GM19351 (cell line): Measurements from ENCODE around the gene AIPL1.

ENCODE experiments used
- ATAC-seq: cut with Tn5 transposase; IDR thresholded peaks from one replicate; pipeline ENCODE4 v1.9.1; 2021; ENCODE audit warnings: mild to moderate bottlenecking, moderate library complexity; ENCODE audit not compliant: unreplicated experiment

AIPL1 gene

GRCh38 chr17:6450926-6451832 lies 16.3 kb upstream of the AIPL1 start:
- no peak for ATAC-seq

GRCh38 chr17:6449307-6449706 lies 14.4 kb upstream of the AIPL1 start:
- no peak for ATAC-seq

DNA sequence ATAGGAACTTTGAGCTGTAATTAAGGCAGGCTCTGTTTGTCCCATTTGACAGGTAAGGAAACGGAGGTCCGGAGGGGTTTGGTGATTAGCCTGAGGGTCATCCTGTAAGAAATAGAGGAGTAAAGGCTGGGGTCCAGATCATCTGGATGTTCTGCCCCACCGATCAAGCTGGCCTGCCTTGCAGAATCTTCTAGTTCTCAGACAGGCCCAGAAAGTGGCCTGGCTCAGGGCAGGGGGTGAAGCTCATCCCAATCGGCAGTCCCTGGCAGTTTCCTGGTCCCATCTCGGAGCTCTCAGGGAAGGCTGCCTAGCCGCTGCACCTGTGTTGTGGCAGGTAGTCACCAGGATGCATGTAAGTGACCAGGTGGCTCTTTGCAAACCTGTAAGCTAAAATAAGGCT lies 13.6 kb upstream of the AIPL1 start:
- ATAC-seq: no peak

GRCh38 chr17:6446516-6447100 lies 11.7 kb upstream of the AIPL1 start:
- ATAC-seq: no peak

- ATAC-seq: no peak
These were observed 9.8 kb upstream of the AIPL1 start for GRCh38 chr17:6444571-6445335.

DNA sequence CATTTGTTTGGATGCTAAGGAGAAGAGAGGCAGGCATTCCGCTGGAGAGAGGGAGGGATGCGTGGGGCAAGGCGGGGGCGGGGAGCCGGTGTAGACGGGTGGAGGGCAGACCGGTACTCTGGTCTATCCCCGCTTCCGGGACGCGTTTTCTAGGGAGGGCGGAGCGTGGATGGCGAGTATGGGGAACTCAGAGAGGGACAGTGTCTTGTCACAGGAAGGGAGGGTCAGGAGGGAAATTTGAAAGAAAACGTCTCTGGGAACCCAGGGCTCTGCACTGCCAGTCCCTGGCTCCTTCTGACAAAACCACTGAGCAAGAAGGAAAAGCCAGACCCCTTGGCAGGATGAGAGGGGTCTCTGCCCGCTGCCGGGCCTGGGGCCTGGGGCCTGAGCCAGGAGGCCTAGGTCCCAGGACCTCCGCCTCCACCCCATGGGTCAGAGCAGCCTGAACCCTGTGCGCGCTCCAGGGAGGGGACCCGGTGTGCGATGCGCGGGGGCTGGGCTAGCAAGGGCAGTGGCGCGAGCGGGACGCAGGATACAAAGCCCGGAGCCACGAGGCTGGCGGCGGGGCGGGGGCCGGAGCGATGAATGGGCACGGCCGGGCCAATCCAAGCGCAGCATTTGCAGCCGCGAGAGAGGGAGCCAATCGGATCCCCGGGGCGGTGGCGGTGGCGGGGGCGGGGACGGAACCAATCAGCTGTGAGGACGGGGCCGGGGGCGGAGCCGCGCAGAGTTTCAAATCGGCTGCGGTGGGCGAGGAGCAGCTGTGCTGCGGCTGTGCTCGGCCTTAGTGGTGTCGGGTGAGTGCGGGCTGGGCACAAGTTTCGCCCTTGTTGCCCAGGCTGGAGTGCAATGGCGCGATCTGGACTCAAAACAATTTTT lies 9.0 kb upstream of the AIPL1 start, which contains the start of gene PIMREG:
TSS of gene PIMREG (plus strand) at position 764 of the 879 bp plus-strand sequence. CDS start 656 bp downstream, outside the sequence.
- ATAC-seq: peak; percentile 93

GRCh38 chr17:6442775-6443174 lies 7.9 kb upstream of the AIPL1 start:
- no peak for ATAC-seq

DNA sequence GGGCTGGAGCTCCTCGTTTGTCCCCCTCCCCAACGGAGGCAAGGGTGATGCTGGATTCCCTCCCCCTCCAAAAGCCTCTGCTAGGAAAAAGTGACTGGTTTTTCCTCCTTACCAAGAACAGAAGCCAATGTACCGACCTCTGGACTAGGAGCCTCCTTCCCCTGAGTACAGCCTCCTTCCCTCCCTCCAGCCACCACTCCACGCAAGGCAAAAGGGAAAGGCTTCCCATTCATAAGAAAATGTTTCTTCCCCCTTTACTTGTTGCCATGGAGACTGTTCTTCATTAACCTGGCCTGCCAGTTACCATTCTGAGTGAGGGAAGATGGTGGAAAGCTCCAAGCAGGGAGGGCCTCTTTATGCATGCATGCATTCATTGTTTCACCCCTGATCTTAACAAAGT lies 5.0 kb upstream of the AIPL1 start:
- no peak for ATAC-seq

DNA sequence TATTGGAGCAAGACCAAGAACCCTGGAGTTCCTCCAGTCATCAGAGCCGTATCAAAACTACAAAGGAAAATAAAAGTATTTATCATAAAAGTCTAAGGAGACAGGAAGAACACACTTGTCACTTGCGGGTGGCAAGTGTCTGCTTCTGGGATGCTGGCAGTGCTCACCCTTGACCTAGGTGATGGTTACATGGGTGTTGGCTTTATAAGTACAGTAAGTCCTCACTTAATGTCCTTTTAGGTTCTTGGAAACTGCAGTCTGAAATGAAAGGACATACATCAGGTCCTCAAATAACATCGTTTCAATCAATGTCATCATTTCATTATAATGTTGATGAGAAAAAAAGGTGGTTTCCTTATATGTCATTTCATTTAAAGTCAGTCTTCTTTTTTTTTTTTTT lies 3.0 kb upstream of the AIPL1 start:
- ATAC-seq: no peak

- no peak for ATAC-seq
These were observed 2.5 kb upstream of the AIPL1 start for GRCh38 chr17:6437466-6437865.

DNA sequence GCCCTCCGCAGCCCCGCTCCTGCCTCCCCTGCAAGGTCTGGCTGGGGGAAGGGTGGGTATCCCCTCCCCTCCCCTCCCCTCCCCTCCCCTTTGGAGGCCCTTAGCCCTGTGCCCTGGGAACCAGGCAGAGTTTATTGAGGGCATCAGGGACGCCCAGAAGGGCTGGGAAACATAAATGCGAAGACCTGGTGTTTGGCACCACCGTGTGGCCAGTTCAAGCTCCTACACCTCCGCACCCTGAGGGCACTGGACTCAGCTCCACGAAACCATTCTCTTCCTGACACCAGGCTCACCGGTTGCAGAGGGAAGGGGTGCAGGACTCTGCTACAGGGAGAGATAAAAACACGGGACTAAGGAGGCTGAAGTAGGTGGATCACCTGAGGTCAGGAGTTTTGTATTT lies 1.0 kb upstream of the AIPL1 start:
- ATAC-seq: peak; percentile 62

- ATAC-seq: no peak
These were observed 4.2 kb downstream of the AIPL1 start for GRCh38 chr17:6430769-6431168.

- ATAC-seq: no peak
These were observed 5.7 kb downstream of the AIPL1 start for GRCh38 chr17:6429266-6429665.

DNA sequence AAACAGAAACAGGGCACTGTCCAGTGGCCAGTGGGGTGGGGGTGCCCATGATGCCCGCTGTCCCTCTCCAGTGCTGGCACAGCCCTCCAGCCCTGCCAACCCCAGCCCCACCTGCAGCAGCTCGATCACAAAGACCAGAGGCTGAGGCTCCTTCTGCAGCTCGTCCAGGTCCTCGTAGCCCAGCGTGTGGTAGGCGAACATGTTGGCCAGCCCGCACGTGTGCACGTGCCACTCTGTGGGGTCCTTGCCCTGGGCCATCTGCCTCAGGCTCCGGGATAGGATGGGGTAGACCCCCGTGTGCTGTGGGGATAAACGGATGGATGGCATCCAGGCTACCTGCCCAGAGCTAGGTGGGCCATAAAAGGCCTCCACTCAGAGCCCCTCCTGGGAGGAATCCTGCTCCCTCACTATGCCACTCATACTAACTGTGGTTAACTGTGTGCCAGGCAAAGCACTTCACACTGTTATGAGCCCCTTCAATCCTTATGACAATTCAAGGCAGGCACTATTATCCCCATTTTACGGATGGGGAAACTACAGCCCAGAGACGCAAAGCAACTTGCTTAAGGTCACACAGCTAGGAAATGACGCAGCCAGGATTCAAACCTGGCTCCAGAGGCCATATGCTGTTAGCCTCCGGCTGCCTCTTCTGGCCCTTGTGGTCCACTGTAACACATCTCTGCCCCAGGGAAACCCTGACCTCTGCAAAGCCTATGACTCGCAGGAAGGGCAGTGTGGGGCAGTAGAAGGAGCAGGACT lies 6.5 kb downstream of the AIPL1 start:
- ATAC-seq: no peak

DNA sequence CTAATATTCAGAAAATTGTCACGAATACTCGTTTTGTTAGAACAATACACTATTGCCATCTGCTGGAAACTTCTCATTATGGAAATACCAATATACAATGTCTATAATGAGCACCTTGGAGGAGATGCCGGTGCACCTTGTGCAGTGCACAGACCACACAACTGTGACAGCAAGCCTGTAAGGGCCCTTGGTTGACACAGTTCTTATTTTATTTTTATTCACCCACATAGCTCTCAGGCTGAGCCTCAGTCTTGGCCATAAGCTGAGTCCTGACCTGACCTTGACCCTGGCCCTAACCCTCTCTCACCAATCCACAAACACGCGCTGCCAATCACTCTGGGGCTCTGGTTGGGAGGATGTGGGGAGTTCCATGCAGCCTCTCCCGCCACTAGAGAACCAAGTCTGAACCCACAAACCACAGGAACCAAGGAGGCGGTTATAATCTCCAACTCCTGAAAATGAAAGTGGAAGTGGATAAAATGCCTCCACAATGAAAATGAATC lies 7.6 kb downstream of the AIPL1 start:
- peak; percentile 44 for ATAC-seq

GRCh38 chr17:6426356-6427101 lies 8.4 kb downstream of the AIPL1 start:
- no peak for ATAC-seq

DNA sequence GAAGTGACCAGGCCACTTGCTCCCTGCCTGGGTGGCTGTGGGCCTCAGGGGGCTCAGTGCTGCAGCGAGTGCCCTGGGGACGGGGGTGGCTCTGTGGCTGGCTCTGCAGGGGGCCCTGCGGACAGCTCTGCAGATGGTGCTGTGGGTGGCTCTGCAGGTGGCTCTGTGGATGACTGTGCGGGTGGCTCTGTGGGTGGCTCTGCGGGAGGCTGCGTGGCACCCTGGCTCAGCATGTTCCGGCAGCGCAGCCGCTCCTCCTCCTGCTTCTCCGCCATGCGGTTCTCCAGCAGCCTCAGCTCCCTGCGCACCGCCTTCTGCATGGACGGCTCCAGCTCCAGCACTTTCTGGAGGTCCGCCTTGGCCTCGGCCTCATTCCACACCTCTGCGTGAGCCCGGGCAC lies 9.5 kb downstream of the AIPL1 start:
- ATAC-seq: no peak

DNA sequence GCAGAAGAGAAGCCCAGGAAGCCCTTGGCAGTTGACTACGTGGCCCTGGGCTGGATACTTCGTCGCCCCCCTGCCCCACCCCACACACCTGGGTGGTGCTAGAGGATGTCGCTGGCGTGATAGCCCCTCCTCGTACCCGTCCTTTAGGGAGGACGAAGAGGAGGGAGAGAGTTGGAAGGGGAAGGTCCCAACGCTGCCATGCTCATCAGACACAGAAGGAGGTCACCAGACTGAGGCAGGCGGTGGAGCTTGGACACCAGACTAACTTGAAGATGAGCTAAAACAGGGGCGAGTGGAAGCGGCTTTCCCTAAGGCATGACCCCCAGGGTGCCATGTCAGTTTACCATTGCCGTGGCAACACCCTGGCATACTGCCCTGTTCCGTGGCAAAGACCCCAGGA lies 11.0 kb downstream of the AIPL1 start:
- ATAC-seq: no peak

- ATAC-seq: no peak
These were observed 12.2 kb downstream of the AIPL1 start for GRCh38 chr17:6422654-6423241.
